T47D (cell line): ENCODE data around the gene KCNK18.

ENCODE experiments used
- DNase-seq, 2 experiments: peaks; one replicate each; pipeline versions ENCODE4 v3.0.0 to v3.0.0-alpha.2; 2011 to 2012; ENCODE audit warnings: low read depth in 1 of 2, low spot score in 1 of 2
- JUND ChIP-seq: IDR thresholded peaks from 2 replicates; pipeline ENCODE4 v1.6.1; 2012; ENCODE audit warnings: low read depth
- in situ Hi-C: cut with HindIII; loops from 2 replicates; pipeline ENCODE4 v1.10.0; 2016; ENCODE audit warnings: low sequenced_read_pairs, low pct_unique_long_range_greater_than_20kb

The KCNK18 gene

DNA sequence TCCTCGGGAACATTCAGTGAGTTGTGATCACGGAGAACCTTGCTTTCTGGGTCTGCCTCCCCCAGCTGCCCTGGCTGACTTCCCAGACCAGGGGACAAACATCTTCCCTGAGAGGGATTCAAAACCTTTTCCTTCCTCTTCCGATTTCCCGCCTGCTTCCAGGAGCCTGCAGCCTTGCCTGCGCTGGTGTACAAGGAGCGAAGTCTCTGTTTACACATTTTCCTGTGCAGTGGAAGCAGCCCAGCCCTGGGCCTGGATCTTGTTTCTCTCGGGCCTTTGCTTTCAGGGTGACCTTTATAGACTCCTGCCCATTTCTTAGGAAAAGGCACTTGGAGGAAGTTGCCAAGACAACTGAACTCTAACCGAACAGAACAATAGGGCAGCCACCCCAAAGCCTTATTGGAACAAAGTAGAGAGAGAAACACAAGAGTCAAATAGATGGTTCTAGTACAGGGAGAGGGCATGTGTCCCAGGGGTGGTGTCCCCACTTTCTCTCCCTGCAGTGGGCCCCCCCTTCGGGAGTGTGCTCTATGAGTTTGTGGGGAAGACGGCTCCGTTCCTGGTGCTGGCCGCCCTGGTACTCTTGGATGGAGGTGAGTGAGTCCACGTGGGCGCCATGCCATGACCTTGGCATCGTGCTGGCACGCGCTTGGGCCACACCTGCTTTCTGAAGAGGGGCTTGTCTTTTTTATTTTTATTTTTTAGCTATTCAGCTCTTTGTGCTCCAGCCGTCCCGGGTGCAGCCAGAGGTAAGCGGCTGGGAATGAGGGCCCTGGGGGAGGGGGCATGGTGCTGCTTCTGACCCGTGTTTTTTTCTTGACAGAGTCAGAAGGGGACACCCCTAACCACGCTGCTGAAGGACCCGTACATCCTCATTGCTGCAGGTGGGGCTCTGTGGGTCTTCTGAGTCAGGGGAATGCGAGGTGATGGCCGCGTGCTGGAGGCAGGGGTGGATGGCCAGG, 57.8 kb downstream of the KCNK18 start:
- in situ Hi-C loops, result no loop called here
- no peak for DNase-seq
- TF ChIP-seq JUND, result no peak

DNA sequence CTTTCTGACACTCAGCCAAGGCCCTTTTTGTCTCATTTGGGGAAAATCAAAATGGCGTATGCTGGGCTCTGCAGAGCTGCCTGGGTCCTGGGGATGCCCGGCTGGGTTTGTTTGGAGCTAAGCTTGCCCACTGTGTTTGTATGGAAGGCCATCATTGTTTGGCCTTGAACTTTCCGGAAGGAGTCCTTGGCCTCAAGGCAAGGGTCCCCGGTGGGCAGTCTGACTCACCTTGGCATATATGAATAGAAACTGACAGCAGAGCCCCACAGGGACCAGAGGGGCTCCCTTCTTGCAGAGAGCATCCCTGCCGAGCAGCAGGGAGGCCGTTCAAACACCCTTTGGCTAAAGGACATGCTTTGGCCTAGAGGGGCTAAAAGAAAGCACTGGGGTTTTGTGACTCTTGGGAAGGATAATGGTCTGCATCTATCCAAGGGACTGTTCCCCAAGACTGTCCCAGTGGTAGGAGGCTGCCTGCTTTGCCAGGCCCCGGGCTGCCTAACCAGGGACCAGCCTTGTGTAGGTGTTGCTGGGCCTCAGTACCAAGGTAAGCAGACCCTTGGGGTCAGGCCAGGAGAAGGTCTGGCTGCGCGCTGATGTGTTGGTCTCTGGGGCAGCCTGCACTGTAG, 58.7 kb downstream of the KCNK18 start:
- TF ChIP-seq JUND, result no peak
- DNase-seq, result no peak
- in situ Hi-C loops, result no loop called here

DNA sequence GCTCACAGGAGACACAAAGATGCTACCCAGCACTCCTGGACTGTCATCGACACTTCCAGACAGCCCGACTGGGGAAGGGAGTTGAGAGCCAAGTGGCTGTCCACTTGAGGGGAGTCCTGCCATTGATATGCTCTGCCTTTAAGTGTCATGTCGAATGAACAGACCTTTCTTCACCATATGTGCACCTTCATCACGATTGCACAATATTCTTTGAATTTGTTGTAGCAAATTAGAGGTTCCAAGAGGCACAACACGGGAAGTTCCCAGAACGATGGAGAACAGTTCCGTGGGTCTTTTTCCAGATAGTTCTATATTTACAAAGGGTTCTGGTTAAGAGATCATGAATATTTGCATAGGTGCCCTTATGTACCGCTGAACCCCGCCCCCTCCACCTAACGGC, 59.6 kb downstream of the KCNK18 start:
- no peak for TF ChIP-seq JUND
- no peak for DNase-seq
- in situ Hi-C loops, result no loop called here

DNA sequence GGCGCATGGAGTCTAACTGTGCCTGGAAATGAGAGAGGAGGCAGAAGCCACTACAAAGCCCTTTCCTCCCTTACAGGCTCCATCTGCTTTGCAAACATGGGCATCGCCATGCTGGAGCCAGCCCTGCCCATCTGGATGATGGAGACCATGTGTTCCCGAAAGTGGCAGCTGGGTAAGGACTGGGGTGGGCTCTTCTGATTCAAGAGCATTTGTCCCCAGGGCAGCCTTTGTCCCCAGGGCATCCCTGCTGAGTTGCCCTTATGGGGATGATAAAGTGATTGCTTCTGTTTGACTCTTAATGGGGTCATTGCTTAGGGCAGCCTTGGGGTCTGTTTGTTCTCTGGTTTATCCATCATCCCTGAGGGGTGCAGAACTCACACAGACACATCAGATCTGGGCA, 60.4 kb downstream of the KCNK18 start:
- no peak for DNase-seq
- no peak for TF ChIP-seq JUND
- in situ Hi-C loops, result no loop called here

DNA sequence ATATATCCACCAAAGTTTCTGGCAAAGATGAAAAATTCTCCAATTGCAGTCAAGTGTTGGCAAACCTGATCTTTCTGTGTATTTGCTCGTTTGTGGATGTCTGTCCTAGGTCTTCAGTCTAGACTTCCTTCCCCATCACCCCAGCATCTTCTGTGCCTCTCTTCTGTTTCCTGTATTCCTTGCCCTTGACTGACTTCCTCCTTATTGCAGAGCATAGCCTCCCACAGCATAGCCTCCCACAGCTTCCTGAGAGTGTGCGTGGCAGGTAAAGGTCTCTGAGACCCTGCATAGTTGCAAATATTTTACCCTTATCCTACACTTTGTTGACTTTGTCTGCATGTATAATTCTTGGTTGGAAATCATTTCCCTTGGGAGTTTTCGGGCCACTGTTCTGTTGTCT, 62.0 kb downstream of the KCNK18 start:
- in situ Hi-C loops, result no loop called here
- TF ChIP-seq JUND, result no peak
- DNase-seq, result no peak
